PFSK-1 (cell line): ENCODE measurements around the gene CATSPER3.

ENCODE experiments used
- FOXP2 ChIP-seq: optimal IDR thresholded peaks from 2 replicates; pipeline ENCODE3; 2011; ENCODE audit warnings: borderline replicate concordance, control low read depth, inconsistent platforms; ENCODE audit not compliant: insufficient read depth; ENCODE audit errors: extremely low read length, extremely low read depth
- POLR2AphosphoS5 ChIP-seq: IDR thresholded peaks from 2 replicates; pipeline ENCODE4 v1.6.1; 2012; ENCODE audit warnings: low read depth, mild to moderate bottlenecking, control low read depth, low read length, moderate library complexity
- REST ChIP-seq, 2 experiments: IDR thresholded peaks; 2 replicates each; pipeline versions ENCODE4 v1.6.1 to v1.8.0; 2011 to 2012; ENCODE audit warnings: low read depth in 2 of 2, low read length in 2 of 2, control low read depth in 1 of 2, inconsistent platforms in 1 of 2, mild to moderate bottlenecking in 1 of 2, moderate library complexity in 1 of 2; ENCODE audit not compliant: insufficient read depth in 1 of 2
- SIN3A ChIP-seq: IDR thresholded peaks from 2 replicates; pipeline ENCODE4 v1.6.1; 2012; ENCODE audit warnings: mild to moderate bottlenecking, low read length, moderate library complexity, borderline replicate concordance; ENCODE audit not compliant: insufficient read depth
- TAF1 ChIP-seq: IDR thresholded peaks from 2 replicates; pipeline ENCODE4 v1.6.1; 2012; ENCODE audit warnings: low read length, control low read depth, borderline replicate concordance; ENCODE audit not compliant: insufficient read depth

Gene CATSPER3

GRCh38 chr5:134979416-134979815 lies 11.7 kb downstream of the CATSPER3 start:
- TF ChIP-seq REST (IDR thresholded peaks at IDR 0.05; ENCODE audit: insufficient read depth in 1 of 2, low read depth in 2 of 2, low read length in 2 of 2) (no peak), SIN3A (no peak), FOXP2 (no peak), TAF1 (no peak), POLR2AphosphoS5 (no peak)

GRCh38 chr5:134982230-134982629 lies 14.5 kb downstream of the CATSPER3 start:
- TF ChIP-seq POLR2AphosphoS5, result no peak
- no peak for TF ChIP-seq TAF1
- no peak for TF ChIP-seq FOXP2
- TF ChIP-seq REST (IDR thresholded peaks at IDR 0.05; ENCODE audit: insufficient read depth in 1 of 2, low read depth in 2 of 2, low read length in 2 of 2), result no peak
- TF ChIP-seq SIN3A, result no peak

GRCh38 chr5:134989266-134989830 lies 21.6 kb downstream of the CATSPER3 start:
- TF ChIP-seq POLR2AphosphoS5 (no peak), REST (IDR thresholded peaks at IDR 0.05; ENCODE audit: insufficient read depth in 1 of 2, low read depth in 2 of 2, low read length in 2 of 2) (no peak), TAF1 (no peak), FOXP2 (no peak), SIN3A (no peak)

- no peak for TF ChIP-seq SIN3A
- TF ChIP-seq REST (IDR thresholded peaks at IDR 0.05; ENCODE audit: insufficient read depth in 1 of 2, low read depth in 2 of 2, low read length in 2 of 2), result no peak
- no peak for TF ChIP-seq POLR2AphosphoS5
- TF ChIP-seq FOXP2, result no peak
- TF ChIP-seq TAF1, result no peak
Observed at GRCh38 chr5:134992148-134992547, 24.4 kb downstream of the CATSPER3 start.
